ENCODE measurements around the gene FGG.

FGG gene

DNA sequence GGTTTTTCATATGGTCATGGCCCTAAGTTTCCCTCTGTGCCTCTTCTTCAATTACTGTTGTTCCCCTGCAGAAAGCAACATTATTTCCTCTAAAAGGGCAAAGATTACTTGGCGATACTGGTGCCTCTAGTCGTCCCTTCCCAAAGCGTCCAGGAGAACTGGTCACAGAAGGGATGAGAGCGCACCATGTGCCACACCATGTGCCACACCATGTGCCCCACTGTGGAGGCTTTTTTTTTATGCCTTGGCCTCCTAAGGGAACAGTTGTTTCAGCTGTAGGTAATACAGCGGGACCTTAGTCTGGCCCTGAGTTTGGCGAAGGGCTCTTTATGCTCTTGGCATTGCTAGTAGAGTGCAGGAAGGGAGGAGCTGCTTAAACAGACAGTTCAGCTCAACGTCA lies 11.5 kb upstream of the FGG start:
- Histone ChIP-seq H3K36me3 (ENCODE audit: control insufficient read depth, low read depth, low read length) (no peaks in the 10 kb centered on the region), H3K9ac (ENCODE audit: low read length) (no peak overlapping the region), H3K27me3 (ENCODE audit: control insufficient read depth, insufficient read depth, low read length) (peaks cover 34% of the 10 kb centered on the region), H3K9me3 (ENCODE audit: control insufficient read depth, low read depth, low read length) (no peaks in the 10 kb centered on the region), H3K4me3 (ENCODE audit: low read length) (no peak overlapping the region), H3K4me1 (ENCODE audit: control insufficient read depth, low read depth, low read length) (no peaks in the 10 kb centered on the region), H3K27ac (ENCODE audit: low read length) (no peak overlapping the region)

- Histone ChIP-seq H3K4me3 (ENCODE audit: low read length) (no peak overlapping the region), H3K4me1 (ENCODE audit: control insufficient read depth, low read depth, low read length) (no peaks in the 10 kb centered on the region), H3K36me3 (ENCODE audit: control insufficient read depth, low read depth, low read length) (no peaks in the 10 kb centered on the region), H3K9me3 (ENCODE audit: control insufficient read depth, low read depth, low read length) (no peaks in the 10 kb centered on the region), H3K9ac (ENCODE audit: low read length) (no peak overlapping the region), H3K27me3 (ENCODE audit: control insufficient read depth, insufficient read depth, low read length) (peaks cover 30% of the 10 kb centered on the region), H3K27ac (ENCODE audit: low read length) (no peak overlapping the region)
Measured at GRCh38 chr4:154623436-154623835, 11.0 kb upstream of the FGG start.

GRCh38 chr4:154622598-154622997 lies 10.1 kb upstream of the FGG start:
- H3K27ac ChIP-seq (ENCODE audit: low read length) = no peak overlapping the region
- peaks cover 22% of the 10 kb centered on the region for H3K27me3 ChIP-seq (ENCODE audit: control insufficient read depth, insufficient read depth, low read length)
- H3K9ac ChIP-seq (ENCODE audit: low read length) = no peak overlapping the region
- no peaks in the 10 kb centered on the region for H3K4me1 ChIP-seq (ENCODE audit: control insufficient read depth, low read depth, low read length)
- H3K4me3 ChIP-seq (ENCODE audit: low read length) = no peak overlapping the region
- H3K9me3 ChIP-seq (ENCODE audit: control insufficient read depth, low read depth, low read length) = no peaks in the 10 kb centered on the region
- no peaks in the 10 kb centered on the region for H3K36me3 ChIP-seq (ENCODE audit: control insufficient read depth, low read depth, low read length)

DNA sequence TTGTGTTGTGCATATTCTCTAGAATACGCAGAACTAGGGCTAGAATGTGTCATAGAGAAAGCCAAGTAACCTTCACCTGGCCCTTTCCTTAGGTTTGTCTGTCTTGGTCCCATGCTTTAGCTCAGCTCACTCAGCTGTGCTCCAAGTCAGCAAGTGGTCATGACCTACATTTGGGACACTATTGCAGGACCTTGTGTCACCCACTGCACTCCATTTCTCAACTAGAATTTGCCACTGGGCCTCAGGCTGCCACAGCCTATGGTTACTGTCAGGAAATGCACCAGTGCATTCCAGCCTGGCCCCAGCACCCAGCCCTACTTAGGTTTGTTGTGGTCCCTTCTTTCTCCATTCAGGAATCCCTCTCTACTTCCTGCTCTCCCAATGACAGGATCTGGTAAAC lies 7.7 kb upstream of the FGG start:
- no peaks in the 10 kb centered on the region for H3K9me3 ChIP-seq (ENCODE audit: control insufficient read depth, low read depth, low read length)

DNA sequence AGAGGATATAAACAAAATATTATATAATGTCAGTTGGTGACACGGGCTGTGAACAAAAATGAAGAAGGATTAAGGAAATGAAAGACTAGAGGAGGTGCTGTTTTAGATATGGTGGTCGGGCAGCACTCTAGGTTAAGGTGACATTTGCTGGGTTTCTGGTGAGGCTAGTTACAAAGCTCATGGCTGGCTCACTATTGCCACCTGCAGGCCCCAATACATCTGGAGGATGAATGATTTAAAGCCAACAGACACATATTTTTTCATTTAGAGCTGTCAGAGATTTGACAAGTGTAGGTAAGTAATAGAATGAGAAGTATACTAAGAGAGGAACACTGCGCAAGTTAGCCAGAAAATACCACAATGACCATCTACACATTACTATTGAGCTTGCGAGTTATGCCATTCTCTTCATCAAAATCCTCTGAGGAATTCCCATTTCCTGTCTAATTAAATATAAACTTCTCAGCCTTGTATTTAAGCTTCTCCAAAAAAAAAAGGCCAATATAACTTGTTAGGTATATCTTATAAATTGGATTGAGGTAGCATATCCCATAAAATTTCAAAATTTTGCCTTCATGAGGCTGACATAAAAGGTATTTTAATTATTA lies 6.4 kb upstream of the FGG start:
- Histone ChIP-seq H3K27ac (ENCODE audit: low read length) (no peak overlapping the region), H3K4me3 (ENCODE audit: low read length) (no peak overlapping the region), H3K27me3 (ENCODE audit: control insufficient read depth, insufficient read depth, low read length) (no peaks in the 10 kb centered on the region), H3K9me3 (ENCODE audit: control insufficient read depth, low read depth, low read length) (no peaks in the 10 kb centered on the region), H3K4me1 (ENCODE audit: control insufficient read depth, low read depth, low read length) (no peaks in the 10 kb centered on the region), H3K9ac (ENCODE audit: low read length) (no peak overlapping the region), H3K36me3 (ENCODE audit: control insufficient read depth, low read depth, low read length) (no peaks in the 10 kb centered on the region)

More for the DNA sequence above, 7.7 kb upstream of the FGG start:
- Histone ChIP-seq H3K27me3 (ENCODE audit: control insufficient read depth, insufficient read depth, low read length) (no peaks in the 10 kb centered on the region), H3K9ac (ENCODE audit: low read length) (no peak overlapping the region), H3K4me1 (ENCODE audit: control insufficient read depth, low read depth, low read length) (no peaks in the 10 kb centered on the region), H3K27ac (ENCODE audit: low read length) (no peak overlapping the region), H3K4me3 (ENCODE audit: low read length) (no peak overlapping the region), H3K36me3 (ENCODE audit: control insufficient read depth, low read depth, low read length) (no peaks in the 10 kb centered on the region)

GRCh38 chr4:154617820-154618317 lies 5.4 kb upstream of the FGG start:
- Histone ChIP-seq H3K4me3 (ENCODE audit: low read length) (no peak overlapping the region), H3K9ac (ENCODE audit: low read length) (no peak overlapping the region), H3K9me3 (ENCODE audit: control insufficient read depth, low read depth, low read length) (no peaks in the 10 kb centered on the region), H3K27me3 (ENCODE audit: control insufficient read depth, insufficient read depth, low read length) (no peaks in the 10 kb centered on the region), H3K27ac (ENCODE audit: low read length) (no peak overlapping the region), H3K4me1 (ENCODE audit: control insufficient read depth, low read depth, low read length) (no peaks in the 10 kb centered on the region), H3K36me3 (ENCODE audit: control insufficient read depth, low read depth, low read length) (no peaks in the 10 kb centered on the region)

DNA sequence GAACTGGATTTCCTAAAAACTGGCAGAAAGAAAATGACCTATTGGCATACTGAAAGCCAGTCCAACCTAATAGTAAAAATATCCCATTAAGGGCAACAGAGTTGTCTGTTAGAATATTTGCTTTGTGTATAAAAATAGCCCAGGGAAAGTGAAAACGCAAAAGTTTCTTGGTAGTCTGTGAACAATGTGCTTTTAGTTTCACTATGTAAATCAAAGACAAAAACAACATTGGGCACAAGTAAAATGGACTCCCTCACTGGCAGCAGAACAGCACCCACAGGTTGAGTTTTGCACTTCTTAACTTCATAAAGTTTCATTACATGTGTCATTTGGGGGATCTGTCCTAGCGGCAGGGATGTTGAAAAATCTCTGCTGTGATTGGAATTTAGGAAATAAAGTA lies 4.3 kb upstream of the FGG start:
- Histone ChIP-seq H3K4me1 (ENCODE audit: control insufficient read depth, low read depth, low read length) (no peaks in the 10 kb centered on the region), H3K36me3 (ENCODE audit: control insufficient read depth, low read depth, low read length) (no peaks in the 10 kb centered on the region), H3K9ac (ENCODE audit: low read length) (no peak overlapping the region), H3K9me3 (ENCODE audit: control insufficient read depth, low read depth, low read length) (no peaks in the 10 kb centered on the region), H3K27ac (ENCODE audit: low read length) (no peak overlapping the region), H3K27me3 (ENCODE audit: control insufficient read depth, insufficient read depth, low read length) (no peaks in the 10 kb centered on the region), H3K4me3 (ENCODE audit: low read length) (no peak overlapping the region)

DNA sequence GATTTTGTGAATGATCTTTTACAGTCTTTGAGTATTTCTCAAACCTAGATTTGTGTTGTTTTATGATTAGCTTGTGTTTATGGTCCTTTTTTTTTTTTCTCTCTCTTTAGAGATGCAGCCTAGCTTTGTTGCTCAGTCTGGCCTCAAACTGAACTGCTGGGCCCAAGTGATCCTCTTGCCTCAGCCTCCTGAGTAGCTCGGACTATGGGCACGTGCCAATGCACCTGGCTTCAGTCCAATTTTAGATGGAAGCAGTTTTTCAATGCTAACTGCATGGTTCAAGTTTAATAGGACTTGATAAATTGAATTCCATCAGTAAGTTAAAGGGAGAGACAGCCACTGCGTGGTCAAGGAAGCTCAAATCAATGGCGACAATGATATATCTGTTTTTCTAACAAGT lies 3.8 kb upstream of the FGG start:
- no peak overlapping the region for H3K4me3 ChIP-seq (ENCODE audit: low read length)
- no peaks in the 10 kb centered on the region for H3K36me3 ChIP-seq (ENCODE audit: control insufficient read depth, low read depth, low read length)
- H3K9me3 ChIP-seq (ENCODE audit: control insufficient read depth, low read depth, low read length) = no peaks in the 10 kb centered on the region
- no peak overlapping the region for H3K27ac ChIP-seq (ENCODE audit: low read length)
- no peaks in the 10 kb centered on the region for H3K4me1 ChIP-seq (ENCODE audit: control insufficient read depth, low read depth, low read length)
- H3K27me3 ChIP-seq (ENCODE audit: control insufficient read depth, insufficient read depth, low read length) = no peaks in the 10 kb centered on the region
- H3K9ac ChIP-seq (ENCODE audit: low read length) = no peak overlapping the region

DNA sequence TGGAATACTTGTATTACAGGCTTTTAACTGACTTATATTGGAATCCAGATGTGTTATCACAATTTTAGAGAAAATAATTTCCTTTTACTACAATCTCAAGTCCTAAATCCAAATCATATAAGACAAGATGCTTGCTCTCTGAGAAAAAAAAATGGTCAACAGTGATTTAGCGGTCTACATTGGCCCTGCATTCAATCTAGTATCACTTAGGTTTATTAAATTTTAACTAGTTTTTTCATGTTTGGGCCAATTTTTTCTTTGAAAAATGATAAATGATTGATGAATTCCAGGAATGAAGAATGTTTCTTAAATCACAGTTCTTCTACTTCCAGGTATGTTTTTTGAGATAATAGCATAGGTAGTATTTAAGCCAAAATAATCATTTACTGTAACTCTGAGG lies 2.8 kb upstream of the FGG start:
- Histone ChIP-seq H3K4me3 (ENCODE audit: low read length) (no peak overlapping the region), H3K9me3 (ENCODE audit: control insufficient read depth, low read depth, low read length) (no peaks in the 10 kb centered on the region), H3K27ac (ENCODE audit: low read length) (no peak overlapping the region), H3K27me3 (ENCODE audit: control insufficient read depth, insufficient read depth, low read length) (no peaks in the 10 kb centered on the region), H3K36me3 (ENCODE audit: control insufficient read depth, low read depth, low read length) (no peaks in the 10 kb centered on the region), H3K4me1 (ENCODE audit: control insufficient read depth, low read depth, low read length) (no peaks in the 10 kb centered on the region), H3K9ac (ENCODE audit: low read length) (no peak overlapping the region)

GRCh38 chr4:154614306-154614705 lies 1.9 kb upstream of the FGG start:
- Histone ChIP-seq H3K9ac (ENCODE audit: low read length) (no peak overlapping the region), H3K36me3 (ENCODE audit: control insufficient read depth, low read depth, low read length) (no peaks in the 10 kb centered on the region), H3K4me1 (ENCODE audit: control insufficient read depth, low read depth, low read length) (no peaks in the 10 kb centered on the region), H3K9me3 (ENCODE audit: control insufficient read depth, low read depth, low read length) (no peaks in the 10 kb centered on the region), H3K4me3 (ENCODE audit: low read length) (no peak overlapping the region), H3K27ac (ENCODE audit: low read length) (no peak overlapping the region), H3K27me3 (ENCODE audit: control insufficient read depth, insufficient read depth, low read length) (no peaks in the 10 kb centered on the region)

DNA sequence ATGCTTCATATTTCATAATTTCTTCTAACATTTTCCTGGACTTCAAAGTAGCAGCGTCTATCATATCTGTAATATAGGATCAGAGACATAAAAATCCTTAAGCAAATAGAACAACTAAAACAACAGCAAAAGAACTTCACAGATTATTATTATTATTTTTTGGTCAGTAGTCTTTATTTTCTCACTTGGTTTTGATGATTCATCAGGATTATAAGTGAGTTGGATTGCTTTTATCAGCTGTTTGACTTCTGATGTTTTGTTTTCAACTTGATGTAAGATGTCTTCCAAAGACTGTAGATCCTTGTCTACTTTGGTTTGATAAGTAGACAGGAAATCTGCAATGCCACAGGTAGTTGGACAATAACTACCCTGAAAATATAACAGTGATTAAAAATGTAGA lies 623 bp downstream of the FGG start:
- Histone ChIP-seq H3K27me3 (ENCODE audit: control insufficient read depth, insufficient read depth, low read length) (no peaks in the 10 kb centered on the region), H3K9me3 (ENCODE audit: control insufficient read depth, low read depth, low read length) (no peaks in the 10 kb centered on the region), H3K9ac (ENCODE audit: low read length) (no peak overlapping the region), H3K4me3 (ENCODE audit: low read length) (no peak overlapping the region), H3K4me1 (ENCODE audit: control insufficient read depth, low read depth, low read length) (no peaks in the 10 kb centered on the region), H3K27ac (ENCODE audit: low read length) (no peak overlapping the region), H3K36me3 (ENCODE audit: control insufficient read depth, low read depth, low read length) (no peaks in the 10 kb centered on the region)

GRCh38 chr4:154610582-154610981 lies 1.9 kb downstream of the FGG start:
- Histone ChIP-seq H3K4me1 (ENCODE audit: control insufficient read depth, low read depth, low read length) (no peaks in the 10 kb centered on the region), H3K9me3 (ENCODE audit: control insufficient read depth, low read depth, low read length) (no peaks in the 10 kb centered on the region), H3K27me3 (ENCODE audit: control insufficient read depth, insufficient read depth, low read length) (no peaks in the 10 kb centered on the region), H3K27ac (ENCODE audit: low read length) (no peak overlapping the region), H3K9ac (ENCODE audit: low read length) (no peak overlapping the region), H3K36me3 (ENCODE audit: control insufficient read depth, low read depth, low read length) (no peaks in the 10 kb centered on the region), H3K4me3 (ENCODE audit: low read length) (no peak overlapping the region)

Measured in iPS-18a (cell line).